Stimulated activated CD4-positive, alpha-beta T cell treated with anti-CD3 and anti-CD28 coated beads, Interleukin-15, amount 100 ng/mL, for 24 hours (primary cell): ENCODE measurements around the gene MAST2.
"Not testable (repeated sequence)": the region's sequence is repeated elsewhere in the genome, so short reads cannot be mapped to it uniquely, and the experiment has no call there.

Source experiments
- DNase-seq: peaks from one replicate; pipeline ENCODE4 v3.0.0-alpha.2; 2020

MAST2 gene

GRCh38 chr1:45862008-45862407, 58.6 kb downstream of the MAST2 start:
- peak; percentile 11 for DNase-seq

- no peak for DNase-seq
Observed at GRCh38 chr1:45863218-45863617, 59.8 kb downstream of the MAST2 start.

- DNase-seq = no peak
Observed at GRCh38 chr1:45864167-45865106, 61.0 kb downstream of the MAST2 start.

- no peak for DNase-seq
Observed at GRCh38 chr1:45867697-45868348, 64.4 kb downstream of the MAST2 start.

- no peak for DNase-seq
Observed at GRCh38 chr1:45868861-45869260, 65.4 kb downstream of the MAST2 start.

- no peak for DNase-seq
Observed at GRCh38 chr1:45870500-45870899, 67.1 kb downstream of the MAST2 start.

- DNase-seq = not testable (repeated sequence)
Observed at GRCh38 chr1:45872173-45872801, 68.9 kb downstream of the MAST2 start.

- DNase-seq = no peak
Observed at GRCh38 chr1:45876000-45876617, 72.7 kb downstream of the MAST2 start.

GRCh38 chr1:45877264-45877663, 73.9 kb downstream of the MAST2 start:
- no peak for DNase-seq

GRCh38 chr1:45879885-45880598, 76.6 kb downstream of the MAST2 start:
- DNase-seq = no peak

GRCh38 chr1:45880930-45881329, 77.5 kb downstream of the MAST2 start:
- DNase-seq = no peak

- DNase-seq = no peak
Observed at GRCh38 chr1:45883658-45884057, 80.2 kb downstream of the MAST2 start.

GRCh38 chr1:45884700-45885099, 81.3 kb downstream of the MAST2 start:
- no peak for DNase-seq

GRCh38 chr1:45886229-45886628, 82.8 kb downstream of the MAST2 start:
- no peak for DNase-seq

- peak; percentile 21 for DNase-seq
Observed at GRCh38 chr1:45887156-45887842, 83.9 kb downstream of the MAST2 start.

- no peak for DNase-seq
Observed at GRCh38 chr1:45890078-45890477, 86.7 kb downstream of the MAST2 start.

- no peak for DNase-seq
Observed at GRCh38 chr1:45891087-45891486, 87.7 kb downstream of the MAST2 start.

GRCh38 chr1:45892068-45892785, 88.8 kb downstream of the MAST2 start:
- no peak for DNase-seq

GRCh38 chr1:45894331-45894730, 90.9 kb downstream of the MAST2 start:
- no peak for DNase-seq

- no peak for DNase-seq
Observed at GRCh38 chr1:45894921-45895320, 91.5 kb downstream of the MAST2 start.

GRCh38 chr1:45895406-45895805, 92.0 kb downstream of the MAST2 start:
- DNase-seq = no peak
